Measurements from ENCODE around the gene KCNA10.

- TF ChIP-seq SUZ12 (IDR thresholded peaks at IDR 0.05; ENCODE audit: extremely low read depth, insufficient read depth, insufficient read length): no peak
- TF ChIP-seq YY1 (IDR thresholded peaks at IDR 0.05; ENCODE audit: insufficient read depth, insufficient read length): no peak
- TF ChIP-seq ZNF274 (IDR thresholded peaks at IDR 0.05; ENCODE audit: low read depth, low read length): no peak
These were observed 22.9 kb downstream of the KCNA10 start for GRCh38 chr1:110495926-110496600.
